GM12892 (cell line): Measurements from ENCODE around the gene CRYBA2.

ENCODE experiments used
- DNase-seq: peaks from one replicate; pipeline ENCODE4 v3.0.0; 2011; ENCODE audit not compliant: insufficient read length
- FAIRE-seq: peaks from 2 replicates; lab custom pipeline; 2011; peaks lifted over from hg19 to GRCh38; lab: Jason Lieb, UNC
- POLR2A ChIP-seq: IDR thresholded peaks from 2 replicates; pipeline ENCODE4 v1.6.1; 2011; ENCODE audit warnings: low read depth, low read length, control low read depth
- POLR2AphosphoS5 ChIP-seq: IDR thresholded peaks from 2 replicates; pipeline ENCODE4 v1.6.1; 2011; ENCODE audit warnings: low read depth, low read length, control low read depth
- TAF1 ChIP-seq: IDR thresholded peaks from 2 replicates; pipeline ENCODE4 v1.6.1; 2011; ENCODE audit warnings: low read depth, mild to moderate bottlenecking, control low read depth, low read length, borderline replicate concordance

CRYBA2 gene

DNA sequence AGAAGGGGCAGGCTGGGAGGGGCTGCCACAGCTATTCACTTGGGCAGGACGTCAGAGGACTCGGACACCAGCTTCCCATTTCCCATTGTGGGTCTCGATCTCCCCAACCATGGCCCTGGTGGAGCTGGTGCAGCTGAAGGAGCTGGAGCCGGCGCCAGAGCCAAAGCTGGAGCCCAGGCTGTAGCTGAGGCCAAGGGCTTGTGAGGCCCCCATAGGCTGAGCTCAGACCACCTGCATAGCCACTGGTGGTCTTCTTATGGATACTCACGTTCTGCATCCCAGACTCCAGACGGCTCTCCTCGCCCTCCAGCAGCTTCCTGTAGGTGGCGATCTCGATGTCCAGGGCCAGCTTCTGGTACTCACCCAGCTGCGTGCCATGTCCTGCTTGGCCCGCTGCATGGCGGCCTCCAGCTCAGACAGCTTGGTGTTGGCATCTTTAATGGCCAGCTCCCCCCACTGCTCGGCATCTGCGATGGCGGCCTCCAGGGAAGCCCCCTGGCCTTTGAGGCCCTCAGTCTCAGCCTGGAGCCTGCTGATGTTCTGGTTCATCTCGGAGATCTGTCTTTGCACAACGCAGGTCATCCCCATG, 39.8 kb downstream of the CRYBA2 start:
- TF ChIP-seq POLR2AphosphoS5: no peak
- TF ChIP-seq POLR2A: no peak
- TF ChIP-seq TAF1: no peak
- DNase-seq (no peak), FAIRE-seq (no peak)

DNA sequence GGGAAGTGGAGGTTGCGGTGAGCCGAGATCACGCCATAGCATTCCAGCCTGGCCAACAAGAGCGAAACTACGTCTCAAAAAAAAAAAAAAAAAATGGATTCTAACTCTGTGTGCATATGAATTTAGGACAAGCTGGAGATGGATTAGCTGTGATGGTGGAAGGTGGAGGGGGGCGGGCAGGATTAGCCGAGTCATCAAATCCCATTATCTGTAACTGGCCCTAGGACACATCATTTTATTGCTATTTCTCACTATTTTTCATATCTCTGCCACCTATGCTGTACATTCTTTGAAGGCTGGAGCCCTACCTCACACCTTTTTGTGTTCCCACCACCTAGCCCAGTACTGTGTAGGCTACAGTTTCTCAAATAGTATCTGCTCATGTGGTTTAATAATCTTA, 41.1 kb downstream of the CRYBA2 start:
- FAIRE-seq: no peak
- TF ChIP-seq POLR2AphosphoS5: no peak
- no peak for TF ChIP-seq POLR2A
- TF ChIP-seq TAF1: no peak
- DNase-seq: no peak

DNA sequence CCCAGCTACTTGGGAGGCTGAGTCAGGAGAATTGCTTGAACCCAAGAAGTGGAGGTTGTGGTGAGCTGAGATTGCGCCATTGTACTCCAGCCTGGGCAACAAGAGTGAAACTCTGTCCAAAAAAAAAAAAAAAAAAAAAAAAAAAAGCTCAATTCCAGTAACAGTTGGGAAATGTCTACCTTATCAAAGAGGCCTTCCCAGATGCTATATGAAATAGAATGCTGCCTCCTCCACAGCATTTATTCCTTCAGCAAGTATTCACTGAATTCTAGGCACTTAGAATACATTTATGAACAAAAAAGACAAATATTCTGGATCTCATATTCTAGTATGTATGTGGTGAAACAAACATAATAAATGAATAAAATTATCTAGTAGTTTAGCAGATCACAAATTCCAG, 46.6 kb downstream of the CRYBA2 start:
- FAIRE-seq: no peak
- TF ChIP-seq TAF1: no peak
- TF ChIP-seq POLR2A: no peak
- TF ChIP-seq POLR2AphosphoS5: no peak

DNA sequence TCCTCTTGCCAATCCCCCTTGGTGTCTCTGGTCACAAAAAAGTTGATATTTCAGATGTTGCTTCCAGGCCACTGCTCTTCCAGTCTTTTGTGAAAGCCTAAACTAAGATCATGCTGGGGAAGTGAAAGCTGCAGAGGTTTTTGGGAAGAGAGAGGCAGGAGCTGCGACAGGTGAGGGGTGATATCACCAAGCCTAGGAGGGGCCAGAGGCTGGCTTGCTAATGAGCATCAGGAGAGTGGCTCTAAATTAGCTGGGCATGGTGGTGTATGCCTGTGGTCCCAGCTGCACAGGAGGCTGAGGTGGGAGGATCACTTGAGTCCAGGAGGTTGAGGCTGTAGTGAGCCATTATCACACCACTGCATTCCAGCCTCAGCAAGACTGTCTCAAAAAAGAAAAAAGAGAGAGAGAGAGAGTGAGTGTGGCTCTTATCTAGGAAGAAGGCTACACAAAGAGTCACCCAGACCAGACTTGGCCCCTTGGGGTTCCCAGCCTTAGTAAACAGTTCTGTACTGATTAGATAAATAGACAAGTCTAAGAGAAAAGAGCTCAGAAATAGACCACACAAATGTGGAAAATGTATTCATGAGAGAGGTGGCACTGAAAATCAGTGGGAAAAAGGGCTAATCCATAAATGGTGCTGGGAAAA, 48.3 kb downstream of the CRYBA2 start:
- DNase-seq (no peak), FAIRE-seq (no peak)
- no peak for TF ChIP-seq TAF1
- no peak for TF ChIP-seq POLR2AphosphoS5
- no peak for TF ChIP-seq POLR2A

More for the DNA sequence above, 46.6 kb downstream of the CRYBA2 start:
- DNase-seq: no peak
